ENCODE results near the gene SPTBN4. TPM values are rescaled to one million over a fixed set of nuclear protein-coding genes. Genes with fewer than 3 reads are reported as not detected.

The SPTBN4 gene
- total RNA-seq, 1 donor from 2014 or later: 1.5 TPM

DNA sequence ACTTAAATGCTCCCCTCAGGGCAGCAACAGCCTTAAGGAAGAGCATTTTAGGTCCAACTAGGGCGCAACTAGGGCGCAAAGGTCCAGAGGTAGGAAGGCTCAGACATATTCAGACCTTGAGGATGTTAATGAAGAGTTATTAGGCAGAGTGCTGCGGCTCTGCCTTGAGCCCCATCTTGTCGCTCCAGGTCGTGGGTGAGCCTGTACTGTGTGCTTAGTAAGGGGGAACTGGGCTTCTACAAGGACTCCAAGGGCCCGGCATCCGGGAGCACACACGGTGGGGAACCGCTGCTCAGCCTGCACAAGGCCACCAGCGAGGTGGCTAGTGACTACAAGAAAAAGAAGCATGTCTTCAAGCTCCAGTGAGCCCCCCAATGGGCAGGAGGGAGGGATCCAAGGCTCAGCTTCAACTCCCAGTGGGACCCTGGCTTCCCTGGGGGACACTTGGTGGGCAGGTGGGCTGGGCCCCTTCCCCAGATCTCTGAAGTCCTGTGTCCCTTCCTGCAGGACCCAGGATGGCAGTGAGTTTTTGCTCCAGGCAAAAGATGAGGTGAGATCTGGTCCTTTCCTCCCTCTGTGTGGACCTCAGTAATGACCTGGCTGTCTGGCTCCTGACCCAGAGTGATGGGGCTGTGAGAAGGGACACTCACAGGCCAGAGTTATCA is 105.2 kb downstream of the SPTBN4 start:
- TF ChIP-seq, protein P1, sequence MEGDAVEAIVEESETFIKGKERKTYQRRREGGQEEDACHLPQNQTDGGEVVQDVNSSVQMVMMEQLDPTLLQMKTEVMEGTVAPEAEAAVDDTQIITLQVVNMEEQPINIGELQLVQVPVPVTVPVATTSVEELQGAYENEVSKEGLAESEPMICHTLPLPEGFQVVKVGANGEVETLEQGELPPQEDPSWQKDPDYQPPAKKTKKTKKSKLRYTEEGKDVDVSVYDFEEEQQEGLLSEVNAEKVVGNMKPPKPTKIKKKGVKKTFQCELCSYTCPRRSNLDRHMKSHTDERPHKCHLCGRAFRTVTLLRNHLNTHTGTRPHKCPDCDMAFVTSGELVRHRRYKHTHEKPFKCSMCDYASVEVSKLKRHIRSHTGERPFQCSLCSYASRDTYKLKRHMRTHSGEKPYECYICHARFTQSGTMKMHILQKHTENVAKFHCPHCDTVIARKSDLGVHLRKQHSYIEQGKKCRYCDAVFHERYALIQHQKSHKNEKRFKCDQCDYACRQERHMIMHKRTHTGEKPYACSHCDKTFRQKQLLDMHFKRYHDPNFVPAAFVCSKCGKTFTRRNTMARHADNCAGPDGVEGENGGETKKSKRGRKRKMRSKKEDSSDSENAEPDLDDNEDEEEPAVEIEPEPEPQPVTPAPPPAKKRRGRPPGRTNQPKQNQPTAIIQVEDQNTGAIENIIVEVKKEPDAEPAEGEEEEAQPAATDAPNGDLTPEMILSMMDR (IDR thresholded peaks at IDR 0.05): no peak
- peaks cover 7% of the 10 kb centered on the region for H3K4me1 ChIP-seq

DNA sequence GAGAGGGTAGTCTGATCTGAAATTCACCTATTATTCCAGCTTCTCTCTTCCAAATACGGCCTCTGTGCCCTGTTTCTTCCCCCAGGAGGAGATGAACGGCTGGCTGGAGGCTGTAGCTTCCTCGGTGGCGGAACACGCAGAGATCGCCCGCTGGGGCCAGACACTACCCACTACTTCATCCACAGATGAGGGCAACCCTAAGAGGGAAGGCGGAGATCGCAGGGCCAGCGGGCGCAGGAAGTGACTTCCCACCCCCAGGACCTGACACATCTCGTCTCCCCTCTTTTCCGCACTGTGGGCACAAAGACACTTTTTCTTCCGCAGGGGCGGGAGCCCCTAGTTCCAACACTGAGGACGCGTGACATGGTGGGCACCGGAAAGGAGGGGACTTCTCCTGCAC is 108.5 kb downstream of the SPTBN4 start:
- peaks cover 3% of the 10 kb centered on the region for H3K36me3 ChIP-seq
- intact Hi-C loops (cut with DNase I): no loop called here
- ATAC-seq (no peak), DNase-seq (no peak)
- no peak overlapping the region for H3K27ac ChIP-seq
- H3K27me3 ChIP-seq: no peaks in the 10 kb centered on the region
- no peak overlapping the region for H3K4me3 ChIP-seq
- TF ChIP-seq, protein P1 (IDR thresholded peaks at IDR 0.05): no peak
- H3K4me1 ChIP-seq: peaks cover 8% of the 10 kb centered on the region
- no peaks in the 10 kb centered on the region for H3K9me3 ChIP-seq

More for the DNA sequence above, 105.2 kb downstream of the SPTBN4 start:
- ATAC-seq: no peak
- intact Hi-C loops (cut with DNase I): no loop called here
- Histone ChIP-seq H3K27ac (no peak overlapping the region), H3K4me3 (no peak overlapping the region), H3K9me3 (no peaks in the 10 kb centered on the region), H3K36me3 (no peaks in the 10 kb centered on the region), H3K27me3 (peaks cover 19% of the 10 kb centered on the region)
- DNase-seq: no peak

DNA sequence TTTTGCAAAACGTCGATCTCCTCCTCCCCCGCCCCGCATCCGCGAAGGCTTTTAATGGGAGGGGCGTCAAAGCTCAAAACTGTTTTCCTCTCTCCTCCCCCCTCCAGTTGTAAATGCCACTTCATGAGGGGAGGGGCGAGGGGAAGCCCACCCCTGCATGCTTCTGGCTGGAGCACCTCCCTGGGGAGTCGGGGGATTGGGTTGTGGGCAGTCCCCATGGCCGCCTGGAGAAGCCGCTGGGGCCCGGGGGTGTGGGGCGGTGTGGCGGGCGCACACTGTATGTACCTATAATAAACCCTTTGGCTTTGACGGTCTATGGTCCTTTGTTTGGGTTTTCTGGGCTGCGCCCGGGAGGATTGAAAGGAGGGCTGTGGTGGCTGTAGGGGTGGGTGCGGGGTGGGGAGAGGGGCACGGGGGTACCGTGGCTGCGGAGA is 109.4 kb downstream of the SPTBN4 start:
- intact Hi-C loops (cut with DNase I): no loop called here
- Histone ChIP-seq H3K27ac (peak overlapping the region; percentile 85), H3K4me1 (peaks cover 8% of the 10 kb centered on the region), H3K9me3 (no peaks in the 10 kb centered on the region), H3K27me3 (no peaks in the 10 kb centered on the region), H3K4me3 (peak overlapping the region; percentile 81), H3K36me3 (peaks cover 11% of the 10 kb centered on the region)
- peak; percentile 1 for ATAC-seq
- no peak for DNase-seq
- TF ChIP-seq, protein P1 (IDR thresholded peaks at IDR 0.05): no peak

- intact Hi-C loops (cut with DNase I): no loop called here
- Histone ChIP-seq H3K4me3 (peak within 1 kb of the TSS; percentile 81), H3K4me1 (peaks cover 8% of the 10 kb centered on the region), H3K27me3 (no peaks in the 10 kb centered on the region), H3K36me3 (peaks cover 18% of the 10 kb centered on the region), H3K27ac (peak within 1 kb of the TSS; percentile 85), H3K9me3 (no peaks in the 10 kb centered on the region)
- TF ChIP-seq, protein P1 (IDR thresholded peaks at IDR 0.05): no peak
- ATAC-seq (peak; percentile 97), DNase-seq (peak; percentile 97)
Measured at GRCh38 chr19:40576585-40577451, 110.0 kb downstream of the SPTBN4 start, which contains the start of gene SHKBP1. TSS of gene SHKBP1 (plus strand) at chr19:40576873. CDS start at chr19:40576900, 27 bp downstream.

GRCh38 chr19:40578442-40578908 is 111.7 kb downstream of the SPTBN4 start:
- no peaks in the 10 kb centered on the region for H3K9me3 ChIP-seq
- TF ChIP-seq, protein P1 (IDR thresholded peaks at IDR 0.05): no peak
- peak; percentile 45 for ATAC-seq
- intact Hi-C loops (cut with DNase I): no loop called here
- no peak overlapping the region for H3K4me3 ChIP-seq
- H3K27me3 ChIP-seq: no peaks in the 10 kb centered on the region
- peaks cover 8% of the 10 kb centered on the region for H3K4me1 ChIP-seq
- peaks cover 32% of the 10 kb centered on the region for H3K36me3 ChIP-seq
- no peak for DNase-seq
- H3K27ac ChIP-seq: no peak overlapping the region
